ENCODE results near the gene CLC. TPM values are rescaled to one million over a fixed set of nuclear protein-coding genes. Genes with fewer than 3 reads are reported as not detected.
"Not testable (repeated sequence)": the region's sequence is repeated elsewhere in the genome, so short reads cannot be mapped to it uniquely, and the experiment has no call there.

Gene CLC
- total RNA-seq, 6 experiments from 2014 or later = not detected

DNA sequence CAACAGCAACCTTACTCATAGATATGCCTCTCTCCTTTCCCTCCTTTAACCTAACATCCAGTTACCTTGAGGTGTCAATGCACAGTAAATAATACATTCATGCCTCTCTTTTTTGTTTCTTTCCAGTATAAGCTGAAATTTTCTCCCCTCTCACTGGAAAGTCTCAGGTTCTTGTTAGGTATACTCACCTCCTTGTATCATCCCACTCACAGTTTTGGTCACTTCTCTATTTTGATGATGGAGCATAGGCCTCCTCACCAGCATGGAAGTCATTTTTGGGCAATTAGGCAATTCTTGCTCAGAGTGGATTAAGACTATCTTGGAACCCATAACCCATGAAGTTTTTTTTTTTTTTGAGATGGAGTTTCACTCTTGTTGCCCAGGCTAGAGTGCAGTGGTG lies 39.3 kb downstream of the CLC start:
- Histone ChIP-seq H3K4me1 (no peaks in the 10 kb centered on the region), H3K36me3 (no peaks in the 10 kb centered on the region), H3K27ac (no peak overlapping the region), H3K27me3 (no peaks in the 10 kb centered on the region), H3K9me3 (no peaks in the 10 kb centered on the region), H3K4me3 (no peak overlapping the region)
- TF ChIP-seq, protein P1, sequence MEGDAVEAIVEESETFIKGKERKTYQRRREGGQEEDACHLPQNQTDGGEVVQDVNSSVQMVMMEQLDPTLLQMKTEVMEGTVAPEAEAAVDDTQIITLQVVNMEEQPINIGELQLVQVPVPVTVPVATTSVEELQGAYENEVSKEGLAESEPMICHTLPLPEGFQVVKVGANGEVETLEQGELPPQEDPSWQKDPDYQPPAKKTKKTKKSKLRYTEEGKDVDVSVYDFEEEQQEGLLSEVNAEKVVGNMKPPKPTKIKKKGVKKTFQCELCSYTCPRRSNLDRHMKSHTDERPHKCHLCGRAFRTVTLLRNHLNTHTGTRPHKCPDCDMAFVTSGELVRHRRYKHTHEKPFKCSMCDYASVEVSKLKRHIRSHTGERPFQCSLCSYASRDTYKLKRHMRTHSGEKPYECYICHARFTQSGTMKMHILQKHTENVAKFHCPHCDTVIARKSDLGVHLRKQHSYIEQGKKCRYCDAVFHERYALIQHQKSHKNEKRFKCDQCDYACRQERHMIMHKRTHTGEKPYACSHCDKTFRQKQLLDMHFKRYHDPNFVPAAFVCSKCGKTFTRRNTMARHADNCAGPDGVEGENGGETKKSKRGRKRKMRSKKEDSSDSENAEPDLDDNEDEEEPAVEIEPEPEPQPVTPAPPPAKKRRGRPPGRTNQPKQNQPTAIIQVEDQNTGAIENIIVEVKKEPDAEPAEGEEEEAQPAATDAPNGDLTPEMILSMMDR (IDR thresholded peaks at IDR 0.05) = no peak
- TF ChIP-seq POLR2A (IDR thresholded peaks at IDR 0.05) = no peak
- no peak for ATAC-seq
- intact Hi-C loops (cut with DNase I) = no loop called here
- DNase-seq = no peak

DNA sequence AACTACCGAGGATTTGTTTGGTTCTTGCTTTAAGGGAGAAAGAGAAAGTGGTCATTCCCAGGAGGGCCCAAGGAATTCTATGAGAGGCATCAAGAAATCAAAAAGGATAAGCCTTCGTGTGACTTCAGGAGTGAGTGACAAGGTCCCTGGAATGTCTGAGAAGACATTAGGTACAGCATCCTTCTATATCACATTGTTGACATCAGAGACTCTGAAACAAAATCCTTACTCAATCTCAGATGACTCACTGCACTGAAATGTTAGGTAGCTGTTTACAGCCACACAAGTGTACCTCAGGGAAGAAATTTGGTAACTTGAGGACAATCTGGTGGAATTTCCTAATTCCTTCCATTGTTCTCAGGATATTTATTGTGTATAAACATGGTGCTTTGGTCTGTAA lies 41.4 kb downstream of the CLC start:
- no peaks in the 10 kb centered on the region for H3K36me3 ChIP-seq
- DNase-seq = no peak
- H3K27ac ChIP-seq = no peak overlapping the region
- intact Hi-C loops (cut with DNase I) = no loop called here
- H3K4me1 ChIP-seq = no peaks in the 10 kb centered on the region
- ATAC-seq = no peak
- no peak overlapping the region for H3K4me3 ChIP-seq
- H3K27me3 ChIP-seq = no peaks in the 10 kb centered on the region
- no peak for TF ChIP-seq POLR2A (IDR thresholded peaks at IDR 0.05)
- TF ChIP-seq, protein P1 (IDR thresholded peaks at IDR 0.05) = no peak
- no peaks in the 10 kb centered on the region for H3K9me3 ChIP-seq
- WGBS (ENCODE audit: insufficient coverage, low coverage, low lambda C conversion rate, missing lambda C conversion rate) = 38% methylated on average over 2 of the region's 2 CpGs

DNA sequence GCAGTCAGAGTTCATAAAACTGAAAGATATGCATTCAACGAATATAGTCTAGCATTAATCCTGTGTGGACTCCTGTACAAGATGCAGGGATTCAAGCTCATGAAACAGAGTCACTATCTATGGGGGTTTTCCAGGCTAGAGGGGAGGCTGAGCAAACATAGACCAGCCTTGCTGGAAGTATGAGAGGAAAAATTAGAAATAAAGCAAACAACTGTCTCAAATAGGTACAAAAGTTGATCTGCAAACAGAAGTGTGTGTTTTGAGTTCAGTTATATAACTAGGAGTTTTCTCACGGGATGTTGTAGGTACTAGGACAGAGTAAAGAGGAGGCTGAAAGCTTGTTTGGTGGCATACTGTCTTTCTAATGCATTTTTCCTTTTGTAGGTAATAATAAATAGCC lies 42.1 kb downstream of the CLC start:
- no peaks in the 10 kb centered on the region for H3K4me1 ChIP-seq
- TF ChIP-seq POLR2A (IDR thresholded peaks at IDR 0.05) = no peak
- TF ChIP-seq, protein P1 (IDR thresholded peaks at IDR 0.05) = no peak
- intact Hi-C loops (cut with DNase I) = no loop called here
- 37% methylated on average over 2 of the region's 2 CpGs for WGBS (ENCODE audit: insufficient coverage, low coverage, low lambda C conversion rate, missing lambda C conversion rate)
- DNase-seq = no peak
- no peak for ATAC-seq
- H3K27me3 ChIP-seq = no peaks in the 10 kb centered on the region
- H3K9me3 ChIP-seq = no peaks in the 10 kb centered on the region
- no peak overlapping the region for H3K4me3 ChIP-seq
- H3K36me3 ChIP-seq = no peaks in the 10 kb centered on the region
- no peak overlapping the region for H3K27ac ChIP-seq

DNA sequence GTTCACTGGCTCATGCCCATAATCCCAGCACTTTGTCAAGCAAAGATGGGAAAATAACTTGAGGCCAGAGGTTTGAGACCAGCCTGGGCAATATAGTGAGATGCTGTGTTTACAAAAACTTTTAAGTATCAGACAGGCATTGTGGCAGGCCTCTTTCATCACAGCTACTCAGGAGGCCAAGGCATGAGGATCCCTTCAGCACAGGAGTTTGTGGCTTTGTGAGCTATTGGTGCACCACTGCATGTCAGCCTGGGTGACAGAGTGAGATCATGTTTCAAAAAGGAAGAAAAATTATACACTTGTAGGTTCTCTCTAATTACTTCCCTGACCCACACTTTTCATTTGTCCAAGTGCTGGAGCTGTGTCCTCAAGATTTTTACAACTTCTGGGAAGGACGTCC lies 45.0 kb downstream of the CLC start:
- TF ChIP-seq, protein P1 (IDR thresholded peaks at IDR 0.05) = no peak
- TF ChIP-seq POLR2A (IDR thresholded peaks at IDR 0.05) = no peak
- Histone ChIP-seq H3K9me3 (no peaks in the 10 kb centered on the region), H3K4me3 (no peak overlapping the region), H3K4me1 (no peaks in the 10 kb centered on the region), H3K27me3 (no peaks in the 10 kb centered on the region), H3K36me3 (no peaks in the 10 kb centered on the region), H3K27ac (no peak overlapping the region)
- intact Hi-C loops (cut with DNase I) = no loop called here
- ATAC-seq (no peak), DNase-seq (no peak)
- 50% methylated on average over 1 of the region's 1 CpG for WGBS (ENCODE audit: insufficient coverage, low coverage, low lambda C conversion rate, missing lambda C conversion rate)

DNA sequence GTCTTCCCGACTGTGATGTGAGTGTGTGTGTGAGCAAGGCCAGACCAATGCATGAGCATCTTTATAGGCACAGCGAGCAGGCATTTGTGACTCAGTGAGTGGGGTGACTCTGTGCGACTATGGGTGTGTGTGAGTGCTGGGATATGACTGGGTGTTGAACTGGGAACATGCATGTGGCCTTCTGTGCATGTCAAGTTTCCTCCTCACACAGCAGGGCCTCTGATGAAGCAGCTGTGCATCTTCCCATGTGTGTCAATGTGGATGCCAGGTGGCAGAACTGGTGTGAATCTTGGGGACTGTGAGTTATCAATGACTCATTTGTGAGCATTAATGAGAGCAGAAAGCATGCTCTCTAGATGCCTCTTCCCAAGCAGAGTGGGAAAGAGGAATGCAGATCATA lies 45.7 kb downstream of the CLC start:
- intact Hi-C loops (cut with DNase I) = no loop called here
- DNase-seq (no peak), ATAC-seq (no peak)
- 61% methylated on average over 3 of the region's 3 CpGs for WGBS (ENCODE audit: insufficient coverage, low coverage, low lambda C conversion rate, missing lambda C conversion rate)
- Histone ChIP-seq H3K4me3 (no peak overlapping the region), H3K27me3 (no peaks in the 10 kb centered on the region), H3K4me1 (no peaks in the 10 kb centered on the region), H3K27ac (no peak overlapping the region), H3K36me3 (no peaks in the 10 kb centered on the region), H3K9me3 (no peaks in the 10 kb centered on the region)
- no peak for TF ChIP-seq POLR2A (IDR thresholded peaks at IDR 0.05)
- TF ChIP-seq, protein P1 (IDR thresholded peaks at IDR 0.05) = no peak

DNA sequence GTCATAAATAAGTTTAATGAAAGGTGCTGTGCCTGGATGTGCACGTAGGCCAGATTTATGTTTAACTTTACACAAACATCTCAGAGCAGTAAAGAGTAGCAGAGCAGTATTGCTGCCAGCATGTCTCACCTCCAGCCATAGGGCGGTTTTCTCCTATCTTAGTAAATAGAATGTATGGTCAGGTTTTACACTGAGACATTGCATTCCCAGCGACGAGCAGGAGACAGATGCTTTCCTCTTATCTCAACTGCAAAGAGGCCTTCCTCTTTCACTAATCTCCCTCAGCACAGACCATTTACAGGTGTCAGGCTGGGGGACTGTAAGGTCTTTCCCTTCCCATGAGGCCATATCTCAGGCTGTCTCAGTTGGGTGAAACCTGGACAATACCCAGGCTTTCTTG lies 49.2 kb downstream of the CLC start:
- H3K27ac ChIP-seq; intact Hi-C loops (cut with DNase I); H3K27me3 ChIP-seq; H3K36me3 ChIP-seq; H3K9me3 ChIP-seq; H3K4me1 ChIP-seq; DNase-seq; ATAC-seq; H3K4me3 ChIP-seq: not testable (repeated sequence)
- 79% methylated on average over 4 of the region's 4 CpGs for WGBS (ENCODE audit: insufficient coverage, low coverage, low lambda C conversion rate, missing lambda C conversion rate)
